Left renal pelvis (tissue), 4 donors: ENCODE data around the gene STX3. TPM values are rescaled to one million over a fixed set of nuclear protein-coding genes. Genes with fewer than 3 reads are reported as not detected.
A peak's percentile ranks its signal among the peaks of the same experiment; 100 is the strongest.
"Not testable (repeated sequence)": the region's sequence is repeated elsewhere in the genome, so short reads cannot be mapped to it uniquely, and the experiment has no call there.

Source experiments
- DNase-seq, 4 donors: peaks; one replicate each; pipeline ENCODE4 v3.0.0-alpha.2; 2013; ENCODE audit warnings: low read depth in 4 of 4, low spot score in 3 of 4
- polyA plus RNA-seq, 4 donors: library from polyadenylated mRNA; unstranded; fragments of 120-200 nt; gene quantifications; one replicate each; pipeline ENCODE4 v1.2.1, GENCODE V29; 2013; ENCODE audit not compliant: insufficient read length in 4 of 4

Gene STX3
- polyA plus RNA-seq, 4 donors, result 4.7 to 64.1 (median 45.2) TPM

- DNase-seq, result no peak
Observed at GRCh38 chr11:59785818-59786217, 30.6 kb downstream of the STX3 start.

- no peak for DNase-seq
Observed at GRCh38 chr11:59787255-59787588, 32.0 kb downstream of the STX3 start.

- no peak for DNase-seq
Observed at GRCh38 chr11:59787816-59788215, 32.6 kb downstream of the STX3 start.

GRCh38 chr11:59791639-59792038 lies 36.5 kb downstream of the STX3 start:
- DNase-seq, result no peak

- no peak for DNase-seq
Observed at GRCh38 chr11:59792507-59792906, 37.3 kb downstream of the STX3 start.

GRCh38 chr11:59794417-59794816 lies 39.2 kb downstream of the STX3 start:
- no peak for DNase-seq

GRCh38 chr11:59800390-59801025 lies 45.3 kb downstream of the STX3 start:
- DNase-seq, result no peak

- DNase-seq, result no peak
Observed at GRCh38 chr11:59801160-59801706, 46.1 kb downstream of the STX3 start.

- peak in 2 of 4 donors; percentile 7 for DNase-seq
Observed at GRCh38 chr11:59801981-59802638, 46.9 kb downstream of the STX3 start.

- DNase-seq, result peak in 2 of 4 donors; percentile 18 to 33
Observed at GRCh38 chr11:59802639-59803176, 47.5 kb downstream of the STX3 start.

- DNase-seq, result no peak
Observed at GRCh38 chr11:59804061-59804460, 48.9 kb downstream of the STX3 start.

GRCh38 chr11:59807047-59807610 lies 52.0 kb downstream of the STX3 start:
- no peak for DNase-seq

GRCh38 chr11:59810189-59810910 lies 55.2 kb downstream of the STX3 start, which contains the start of gene MRPL16:
Gene MRPL16 (minus strand): TSS chr11:59810778. CDS start chr11:59810658, 120 bp downstream.
- peak; percentile 77 to 84 (median 80) for DNase-seq

GRCh38 chr11:59810911-59811259 lies 55.7 kb downstream of the STX3 start:
- DNase-seq, result peak in 1 of 4 donors; percentile 8

- DNase-seq, result no peak
Observed at GRCh38 chr11:59812220-59812619, 57.0 kb downstream of the STX3 start.

GRCh38 chr11:59813364-59813763 lies 58.2 kb downstream of the STX3 start:
- DNase-seq, result no peak

- DNase-seq, result no peak
Observed at GRCh38 chr11:59814021-59814420, 58.8 kb downstream of the STX3 start.

- DNase-seq, result no peak
Observed at GRCh38 chr11:59815754-59816153, 60.6 kb downstream of the STX3 start.

GRCh38 chr11:59816434-59816833 lies 61.3 kb downstream of the STX3 start:
- DNase-seq, result not testable (repeated sequence)

GRCh38 chr11:59818572-59818971 lies 63.4 kb downstream of the STX3 start:
- no peak for DNase-seq

- peak in 1 of 4 donors; percentile 21 for DNase-seq
Observed at GRCh38 chr11:59822989-59823566, 67.9 kb downstream of the STX3 start.
